Neural cell (in vitro differentiated cells): ENCODE measurements around the gene MYL7. TPM values are rescaled to one million over a fixed set of nuclear protein-coding genes. Genes with fewer than 3 reads are reported as not detected.

Experiments
- H2AFZ ChIP-seq: fragments of 200-600, 300-800 bp; sonication (generic), shearing (Covaris generic); 2 replicates; pipeline ENCODE4 v1.6.0; 2014; ENCODE audit warnings: low read depth, mild to moderate bottlenecking, antibody characterized with exemption, low read length, moderate library complexity
- H3F3A ChIP-seq: fragments of 200-600 bp; shearing (Covaris generic); 2 replicates; pipeline ENCODE4 v1.6.1; 2016; ENCODE audit warnings: mild to moderate bottlenecking, moderate library complexity, mixed read lengths, antibody characterized with exemption, low read length; ENCODE audit not compliant: insufficient read depth, poor library complexity, severe bottlenecking
- H3K27ac ChIP-seq: fragments of 200-600, 300-800 bp; sonication (generic), shearing (Covaris generic); 2 replicates; pipeline ENCODE4 v1.5.1; 2014; ENCODE audit warnings: mild to moderate bottlenecking, low read length, moderate library complexity
- H3K27me3 ChIP-seq: fragments of 300-800, 200-600 bp; sonication (generic), shearing (Covaris generic); 2 replicates; pipeline ENCODE4 v1.6.0; 2014; ENCODE audit warnings: mild to moderate bottlenecking, low read depth, low read length, moderate library complexity; ENCODE audit not compliant: insufficient read depth
- H3K36me3 ChIP-seq: fragments of 300-800, 200-600 bp; sonication (generic), shearing (Covaris generic); 2 replicates; pipeline ENCODE4 v1.5.1; 2014; ENCODE audit warnings: mild to moderate bottlenecking, antibody characterized with exemption, low read length, moderate library complexity; ENCODE audit not compliant: insufficient read depth
- H3K4me2 ChIP-seq: fragments of 300-800, 200-600 bp; sonication (generic), shearing (Covaris generic); 2 replicates; pipeline ENCODE4 v1.6.0; 2014; ENCODE audit warnings: mild to moderate bottlenecking, low read length
- H3K4me3 ChIP-seq: fragments of 300-800, 200-600 bp; sonication (generic), shearing (Covaris generic); 2 replicates; pipeline ENCODE4 v1.5.1; 2014; ENCODE audit warnings: mild to moderate bottlenecking, low read length, moderate library complexity
- H3K79me2 ChIP-seq: fragments of 200-600 bp; shearing (Covaris generic); replicated peaks from 2 replicates; pipeline ENCODE4 v1.6.0; 2014; ENCODE audit warnings: mild to moderate bottlenecking, low read length, moderate library complexity; ENCODE audit not compliant: insufficient read depth
- H3K9ac ChIP-seq: fragments of 300-800, 200-600 bp; sonication (generic), shearing (Covaris generic); 2 replicates; pipeline ENCODE4 v1.6.1; 2016; ENCODE audit warnings: mild to moderate bottlenecking, low read length, mixed read lengths
- H3K9me2 ChIP-seq: fragments of 200-600 bp; shearing (Covaris generic); 2 replicates; pipeline ENCODE4 v1.6.1; 2016; ENCODE audit warnings: mild to moderate bottlenecking, low read length, mixed read lengths; ENCODE audit not compliant: insufficient read depth
- H3K9me3 ChIP-seq: fragments of 200-600, 300-800 bp; sonication (generic), shearing (Covaris generic); 2 replicates; pipeline ENCODE4 v1.6.1; 2016; ENCODE audit warnings: mild to moderate bottlenecking, mixed run types, low read length, moderate library complexity, mixed read lengths
- H4K20me1 ChIP-seq: fragments of 200-600 bp; shearing (Covaris generic); 2 replicates; pipeline ENCODE4 v1.6.1; 2016; ENCODE audit warnings: mild to moderate bottlenecking, mixed run types; ENCODE audit not compliant: insufficient read depth
- EP300 ChIP-seq: fragments of 450-650 bp; conservative IDR thresholded peaks from 2 replicates; pipeline ENCODE4 v1.6.1; 2014; ENCODE audit warnings: antibody characterized with exemption, mild to moderate bottlenecking, moderate library complexity; ENCODE audit not compliant: poor library complexity, severe bottlenecking
- EZH2 ChIP-seq: fragments of 200-600, 300-800 bp; shearing (Covaris generic), sonication (generic); IDR thresholded peaks from 2 replicates; pipeline ENCODE4 v1.6.1; 2014; ENCODE audit warnings: antibody characterized with exemption, low read length, borderline replicate concordance, mild to moderate bottlenecking; ENCODE audit not compliant: insufficient read depth, poor library complexity, severe bottlenecking
- MXI1 ChIP-seq: fragments of 450-650 bp; conservative IDR thresholded peaks from 2 replicates; pipeline ENCODE4 v1.6.1; 2014; ENCODE audit warnings: antibody characterized with exemption, mild to moderate bottlenecking; ENCODE audit not compliant: poor library complexity, severe bottlenecking
- POLR2AphosphoS5 ChIP-seq: IDR thresholded peaks from 2 replicates; pipeline ENCODE4 v1.6.1; 2012
- RAD21 ChIP-seq: fragments of 450-650 bp; conservative IDR thresholded peaks from 2 replicates; pipeline ENCODE4 v1.6.1; 2014; ENCODE audit warnings: antibody characterized with exemption, mild to moderate bottlenecking, moderate library complexity
- REST ChIP-seq: IDR thresholded peaks from 2 replicates; pipeline ENCODE4 v1.6.1; 2012; ENCODE audit warnings: borderline replicate concordance
- SMC3 ChIP-seq: fragments of 450-650 bp; conservative IDR thresholded peaks from 2 replicates; pipeline ENCODE4 v1.6.1; 2014; ENCODE audit warnings: antibody characterized with exemption, mild to moderate bottlenecking, moderate library complexity; ENCODE audit not compliant: poor library complexity
- TAF1 ChIP-seq: IDR thresholded peaks from 2 replicates; pipeline ENCODE4 v1.6.1; 2012; ENCODE audit warnings: low read depth
- polyA plus RNA-seq: library from polyadenylated mRNA; depleted of rRNA; stranded (reverse); fragments of >200 nt; gene quantifications from 2 replicates; pipeline ENCODE4 v1.2.3, GENCODE V29; 2014
- TF ChIP-seq, protein P1 (sequence below): fragments of 450-650 bp; IDR thresholded peaks from 2 replicates; pipeline ENCODE4 v1.5.1; 2014; ENCODE audit warnings: antibody characterized with exemption, mild to moderate bottlenecking, moderate library complexity; ENCODE audit not compliant: poor library complexity, severe bottlenecking

The MYL7 gene
- polyA plus RNA-seq, 1 donor from 2014 or later, result 0.76 TPM

GRCh38 chr7:44151956-44152355 lies 10.8 kb upstream of the MYL7 start:
- no peak overlapping the region for H3K27ac ChIP-seq

DNA sequence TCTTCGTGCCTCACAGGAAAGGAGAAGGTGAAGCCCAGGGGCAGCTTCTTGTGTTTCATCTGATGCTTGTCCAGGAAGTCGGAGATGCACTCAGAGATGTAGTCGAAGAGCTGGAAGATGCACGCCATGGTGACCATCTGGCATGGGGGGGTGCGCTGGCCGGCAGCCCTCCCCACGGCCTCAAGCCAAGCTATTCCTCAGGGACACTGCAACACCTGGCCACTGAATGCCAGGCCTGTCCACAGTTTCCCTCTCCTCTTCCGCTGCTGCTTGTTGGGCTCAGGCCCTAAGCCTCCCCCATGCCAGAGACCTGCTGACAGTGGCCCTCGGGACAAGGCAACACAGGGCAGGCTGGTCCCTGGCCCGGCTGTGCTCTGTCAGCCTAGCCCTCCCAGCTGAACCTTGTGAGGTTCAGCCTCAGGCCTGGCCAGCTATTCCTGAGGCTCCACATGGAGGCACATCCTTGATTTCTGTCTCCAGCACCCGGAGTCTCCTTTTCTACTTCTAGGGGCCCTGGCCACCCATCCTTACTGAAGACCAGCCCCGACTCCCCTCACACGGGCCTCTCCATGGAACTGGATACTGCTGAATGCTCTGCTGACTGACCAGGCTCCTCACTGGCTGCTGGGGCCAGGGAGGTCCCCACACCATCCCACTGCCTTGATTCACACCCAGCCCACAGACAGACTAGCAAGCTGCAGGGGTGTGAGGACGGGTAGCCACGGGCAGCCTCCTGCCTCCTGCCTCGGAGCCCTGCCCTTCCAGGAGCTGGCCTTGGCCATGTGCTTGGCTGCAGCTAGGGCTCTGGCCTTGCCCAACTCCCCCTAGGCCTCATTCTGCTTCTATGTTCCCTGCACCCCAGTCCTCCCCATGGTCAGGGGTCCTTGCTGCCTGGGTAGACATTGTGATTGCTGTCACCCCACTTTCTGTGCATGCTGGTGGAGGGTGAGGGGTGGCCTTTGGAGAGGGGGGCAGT lies 10.1 kb upstream of the MYL7 start:
- Histone ChIP-seq H3K27ac (no peak overlapping the region), H3K9ac (no peak overlapping the region), H3K27me3 (no peaks in the 10 kb centered on the region), H3K79me2 (no peaks in the 10 kb centered on the region), H3K36me3 (no peaks in the 10 kb centered on the region), H2AFZ (no peak overlapping the region), H3K9me2 (no peaks in the 10 kb centered on the region), H3F3A (no peaks in the 10 kb centered on the region), H3K4me2 (no peak overlapping the region), H3K4me3 (no peak overlapping the region), H4K20me1 (no peaks in the 10 kb centered on the region), H3K9me3 (no peaks in the 10 kb centered on the region)
- no peak for TF ChIP-seq TAF1
- TF ChIP-seq MXI1, result no peak
- TF ChIP-seq, protein P1, sequence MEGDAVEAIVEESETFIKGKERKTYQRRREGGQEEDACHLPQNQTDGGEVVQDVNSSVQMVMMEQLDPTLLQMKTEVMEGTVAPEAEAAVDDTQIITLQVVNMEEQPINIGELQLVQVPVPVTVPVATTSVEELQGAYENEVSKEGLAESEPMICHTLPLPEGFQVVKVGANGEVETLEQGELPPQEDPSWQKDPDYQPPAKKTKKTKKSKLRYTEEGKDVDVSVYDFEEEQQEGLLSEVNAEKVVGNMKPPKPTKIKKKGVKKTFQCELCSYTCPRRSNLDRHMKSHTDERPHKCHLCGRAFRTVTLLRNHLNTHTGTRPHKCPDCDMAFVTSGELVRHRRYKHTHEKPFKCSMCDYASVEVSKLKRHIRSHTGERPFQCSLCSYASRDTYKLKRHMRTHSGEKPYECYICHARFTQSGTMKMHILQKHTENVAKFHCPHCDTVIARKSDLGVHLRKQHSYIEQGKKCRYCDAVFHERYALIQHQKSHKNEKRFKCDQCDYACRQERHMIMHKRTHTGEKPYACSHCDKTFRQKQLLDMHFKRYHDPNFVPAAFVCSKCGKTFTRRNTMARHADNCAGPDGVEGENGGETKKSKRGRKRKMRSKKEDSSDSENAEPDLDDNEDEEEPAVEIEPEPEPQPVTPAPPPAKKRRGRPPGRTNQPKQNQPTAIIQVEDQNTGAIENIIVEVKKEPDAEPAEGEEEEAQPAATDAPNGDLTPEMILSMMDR, result no peak
- TF ChIP-seq EZH2, result no peak
- TF ChIP-seq POLR2AphosphoS5, result no peak
- TF ChIP-seq SMC3, result no peak
- TF ChIP-seq EP300, result no peak
- no peak for TF ChIP-seq RAD21
- no peak for TF ChIP-seq REST

More at GRCh38 chr7:44151956-44152355, 10.8 kb upstream of the MYL7 start:
- Histone ChIP-seq H4K20me1 (no peaks in the 10 kb centered on the region), H3K4me3 (no peak overlapping the region), H3F3A (no peaks in the 10 kb centered on the region), H3K36me3 (no peaks in the 10 kb centered on the region), H3K9me2 (no peaks in the 10 kb centered on the region), H3K27me3 (no peaks in the 10 kb centered on the region), H3K9ac (no peak overlapping the region), H3K79me2 (no peaks in the 10 kb centered on the region), H3K9me3 (no peaks in the 10 kb centered on the region), H3K4me2 (no peak overlapping the region), H2AFZ (no peak overlapping the region)
- TF ChIP-seq POLR2AphosphoS5, result no peak
